GM23338 (cell line): Measurements from ENCODE around the gene PRDM1. TPM values are rescaled to one million over a fixed set of nuclear protein-coding genes. Genes with fewer than 3 reads are reported as not detected.
"Not testable (repeated sequence)": the region's sequence is repeated elsewhere in the genome, so short reads cannot be mapped to it uniquely, and the experiment has no call there.

ENCODE experiments used
- ATAC-seq: fragments of 200-7000 bp; cut with Tn5 transposase; 3 replicates; pipeline ENCODE4 v1.9.1; 2020
- DNase-seq: peaks from one replicate; pipeline ENCODE4 v3.0.0-alpha.2; 2015; ENCODE audit warnings: low spot score
- H2AFZ ChIP-seq: fragments of 200-600 bp; sonication (generic); 2 replicates; pipeline ENCODE4 v1.8.0; 2016; ENCODE audit warnings: antibody characterized with exemption, mild to moderate bottlenecking, moderate library complexity
- H3F3A ChIP-seq: fragments of 200-600 bp; sonication (generic); replicated peaks from 2 replicates; pipeline ENCODE4 v1.8.0; 2017; ENCODE audit warnings: antibody characterized with exemption, mixed run types, low read depth
- H3K27ac ChIP-seq: fragments of 200-600 bp; sonication (generic); 2 replicates; pipeline ENCODE4 v1.6.1; 2016; ENCODE audit warnings: low read depth
- H3K27me3 ChIP-seq: fragments of 200-600 bp; sonication (generic); 2 replicates; pipeline ENCODE4 v1.8.0; 2016; ENCODE audit warnings: mild to moderate bottlenecking, mixed run types, moderate library complexity; ENCODE audit not compliant: insufficient read depth
- H3K36me3 ChIP-seq: fragments of 200-600 bp; sonication (generic); 2 replicates; pipeline ENCODE4 v1.8.0; 2016; ENCODE audit warnings: mild to moderate bottlenecking; ENCODE audit not compliant: insufficient read depth
- H3K4me1 ChIP-seq: fragments of 200-600 bp; sonication (generic); 2 replicates; pipeline ENCODE4 v1.8.0; 2016; ENCODE audit warnings: mild to moderate bottlenecking, moderate library complexity; ENCODE audit not compliant: insufficient read depth
- H3K4me2 ChIP-seq: fragments of 200-600 bp; sonication (generic); 2 replicates; pipeline ENCODE4 v1.7.1; 2017; ENCODE audit warnings: mixed run types
- H3K4me3 ChIP-seq: fragments of 200-600 bp; sonication (generic); 2 replicates; pipeline ENCODE4 v1.6.1; 2016; ENCODE audit warnings: mixed run types
- H3K79me2 ChIP-seq: fragments of 200-600 bp; sonication (generic); replicated peaks from 2 replicates; pipeline ENCODE4 v1.8.0; 2017; ENCODE audit warnings: mild to moderate bottlenecking; ENCODE audit not compliant: insufficient read depth
- H3K9me2 ChIP-seq: fragments of 200-600 bp; sonication (generic); 2 replicates; pipeline ENCODE4 v1.8.0; 2017; ENCODE audit not compliant: insufficient read depth
- H4K20me1 ChIP-seq: fragments of 200-600 bp; sonication (generic); replicated peaks from 2 replicates; pipeline ENCODE4 v1.8.0; 2017; ENCODE audit warnings: mild to moderate bottlenecking; ENCODE audit not compliant: insufficient read depth
- H3K27ac Mint-ChIP-seq: 2 replicates; pipeline ENCODE4 v1.8.0; 2020; ENCODE audit warnings: inconsistent platforms, mild to moderate bottlenecking, moderate library complexity, mixed read lengths
- H3K27me3 Mint-ChIP-seq: 3 replicates; pipeline ENCODE4 v1.8.0; 2022; ENCODE audit warnings: low read depth, mild to moderate bottlenecking, moderate library complexity, mixed read lengths, inconsistent platforms; ENCODE audit not compliant: insufficient read depth, poor library complexity
- H3K36me3 Mint-ChIP-seq: 3 replicates; pipeline ENCODE4 v1.8.0; 2021; ENCODE audit warnings: low read depth, mild to moderate bottlenecking, inconsistent platforms, moderate library complexity, mixed read lengths
- H3K4me1 Mint-ChIP-seq: 3 replicates; pipeline ENCODE4 v1.8.0; 2020; ENCODE audit warnings: mild to moderate bottlenecking, inconsistent platforms, mixed read lengths
- H3K4me3 Mint-ChIP-seq: 3 replicates; pipeline ENCODE4 v1.8.0; 2021; ENCODE audit warnings: moderate library complexity, mild to moderate bottlenecking, inconsistent platforms, mixed read lengths
- H3K9me3 Mint-ChIP-seq: 3 replicates; pipeline ENCODE4 v1.8.0; 2020; ENCODE audit warnings: moderate library complexity, mild to moderate bottlenecking, inconsistent platforms, mixed read lengths
- CREB1 ChIP-seq: fragments of 250-450 bp; sonication (Bioruptor Pico); IDR thresholded peaks from 2 replicates; pipeline ENCODE4 v1.5.0; 2020; ENCODE audit warnings: low read depth, mild to moderate bottlenecking, moderate library complexity
- EZH2 ChIP-seq: fragments of 200-600 bp; sonication (generic); IDR thresholded peaks from one replicate; pipeline ENCODE4 v1.8.0; 2017; ENCODE audit warnings: antibody characterized with exemption, mild to moderate bottlenecking, low read depth; ENCODE audit not compliant: unreplicated experiment
- JUNB ChIP-seq: IDR thresholded peaks from one replicate; pipeline ENCODE4 v1.6.1; 2016; ENCODE audit warnings: antibody characterized with exemption; ENCODE audit not compliant: unreplicated experiment
- polyA plus RNA-seq: library from polyadenylated mRNA; unstranded; fragments of >200 nt; fragmentation: Nextera tagmentation; extraction: Ambion mirVana; gene quantifications from 2 replicates; pipeline ENCODE4 v1.2.1, GENCODE V29; 2016
- total RNA-seq: library from RNA; depleted of rRNA; stranded (reverse); fragments of >200 nt; shearing (Covaris generic); gene quantifications from 2 replicates; pipeline ENCODE4 v1.2.3, GENCODE V29; 2014
- TF ChIP-seq, protein P1 (sequence below): IDR thresholded peaks from one replicate; pipeline ENCODE4 v1.6.1; 2018; ENCODE audit warnings: antibody characterized with exemption; ENCODE audit not compliant: unreplicated experiment
- TF ChIP-seq, protein P2 (sequence below), 2 experiments: fragments of 200-600 bp in 1 of 2; sonication (generic) in 1 of 2; conservative IDR thresholded peaks; 2 replicates each; pipeline versions ENCODE4 v1.5.1 to v1.6.1; 2016 to 2017; ENCODE audit warnings: antibody characterized with exemption in 2 of 2, low read depth in 2 of 2, mild to moderate bottlenecking in 2 of 2, moderate library complexity in 1 of 2

PRDM1 gene
- total and polyA plus RNA-seq, 2 experiments from 2014 or later: 0.65 to 0.73 TPM

DNA sequence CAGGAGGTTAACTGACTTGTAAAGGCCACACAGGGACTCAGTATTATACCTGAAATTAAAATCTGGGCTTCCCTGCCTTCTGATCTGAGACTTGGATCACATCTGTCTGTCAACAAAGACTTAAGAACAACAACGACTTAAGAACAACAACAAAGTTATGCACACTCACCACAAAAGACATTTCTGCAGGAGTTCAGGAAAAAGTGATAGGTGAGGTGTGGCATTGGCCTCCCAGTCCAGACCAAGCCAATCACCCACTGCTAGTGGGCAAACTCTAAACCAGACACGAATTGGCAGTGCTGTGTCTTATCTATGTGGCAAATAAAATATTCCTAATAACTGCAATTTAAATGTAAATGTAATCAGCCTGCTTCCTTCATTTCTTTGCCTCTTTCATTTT lies 61.3 kb downstream of the PRDM1 start (continued):
- TF ChIP-seq, protein P1, sequence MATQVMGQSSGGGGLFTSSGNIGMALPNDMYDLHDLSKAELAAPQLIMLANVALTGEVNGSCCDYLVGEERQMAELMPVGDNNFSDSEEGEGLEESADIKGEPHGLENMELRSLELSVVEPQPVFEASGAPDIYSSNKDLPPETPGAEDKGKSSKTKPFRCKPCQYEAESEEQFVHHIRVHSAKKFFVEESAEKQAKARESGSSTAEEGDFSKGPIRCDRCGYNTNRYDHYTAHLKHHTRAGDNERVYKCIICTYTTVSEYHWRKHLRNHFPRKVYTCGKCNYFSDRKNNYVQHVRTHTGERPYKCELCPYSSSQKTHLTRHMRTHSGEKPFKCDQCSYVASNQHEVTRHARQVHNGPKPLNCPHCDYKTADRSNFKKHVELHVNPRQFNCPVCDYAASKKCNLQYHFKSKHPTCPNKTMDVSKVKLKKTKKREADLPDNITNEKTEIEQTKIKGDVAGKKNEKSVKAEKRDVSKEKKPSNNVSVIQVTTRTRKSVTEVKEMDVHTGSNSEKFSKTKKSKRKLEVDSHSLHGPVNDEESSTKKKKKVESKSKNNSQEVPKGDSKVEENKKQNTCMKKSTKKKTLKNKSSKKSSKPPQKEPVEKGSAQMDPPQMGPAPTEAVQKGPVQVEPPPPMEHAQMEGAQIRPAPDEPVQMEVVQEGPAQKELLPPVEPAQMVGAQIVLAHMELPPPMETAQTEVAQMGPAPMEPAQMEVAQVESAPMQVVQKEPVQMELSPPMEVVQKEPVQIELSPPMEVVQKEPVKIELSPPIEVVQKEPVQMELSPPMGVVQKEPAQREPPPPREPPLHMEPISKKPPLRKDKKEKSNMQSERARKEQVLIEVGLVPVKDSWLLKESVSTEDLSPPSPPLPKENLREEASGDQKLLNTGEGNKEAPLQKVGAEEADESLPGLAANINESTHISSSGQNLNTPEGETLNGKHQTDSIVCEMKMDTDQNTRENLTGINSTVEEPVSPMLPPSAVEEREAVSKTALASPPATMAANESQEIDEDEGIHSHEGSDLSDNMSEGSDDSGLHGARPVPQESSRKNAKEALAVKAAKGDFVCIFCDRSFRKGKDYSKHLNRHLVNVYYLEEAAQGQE: no peak
- TF ChIP-seq EZH2 (no peak), CREB1 (CRISPR knock-in tag) (no peak)
- TF ChIP-seq, protein P2, sequence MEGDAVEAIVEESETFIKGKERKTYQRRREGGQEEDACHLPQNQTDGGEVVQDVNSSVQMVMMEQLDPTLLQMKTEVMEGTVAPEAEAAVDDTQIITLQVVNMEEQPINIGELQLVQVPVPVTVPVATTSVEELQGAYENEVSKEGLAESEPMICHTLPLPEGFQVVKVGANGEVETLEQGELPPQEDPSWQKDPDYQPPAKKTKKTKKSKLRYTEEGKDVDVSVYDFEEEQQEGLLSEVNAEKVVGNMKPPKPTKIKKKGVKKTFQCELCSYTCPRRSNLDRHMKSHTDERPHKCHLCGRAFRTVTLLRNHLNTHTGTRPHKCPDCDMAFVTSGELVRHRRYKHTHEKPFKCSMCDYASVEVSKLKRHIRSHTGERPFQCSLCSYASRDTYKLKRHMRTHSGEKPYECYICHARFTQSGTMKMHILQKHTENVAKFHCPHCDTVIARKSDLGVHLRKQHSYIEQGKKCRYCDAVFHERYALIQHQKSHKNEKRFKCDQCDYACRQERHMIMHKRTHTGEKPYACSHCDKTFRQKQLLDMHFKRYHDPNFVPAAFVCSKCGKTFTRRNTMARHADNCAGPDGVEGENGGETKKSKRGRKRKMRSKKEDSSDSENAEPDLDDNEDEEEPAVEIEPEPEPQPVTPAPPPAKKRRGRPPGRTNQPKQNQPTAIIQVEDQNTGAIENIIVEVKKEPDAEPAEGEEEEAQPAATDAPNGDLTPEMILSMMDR (conservative IDR thresholded peaks at IDR 0.05; ENCODE audit: low read depth in 2 of 2): no peak

GRCh38 chr6:106149472-106150069 lies 63.4 kb downstream of the PRDM1 start:
- Histone ChIP-seq H4K20me1 (no peaks in the 10 kb centered on the region), H3K9me2 (no peaks in the 10 kb centered on the region), H3F3A (no peaks in the 10 kb centered on the region), H3K27me3 (no peaks in the 10 kb centered on the region), H3K4me1 (peaks cover 12% of the 10 kb centered on the region; the same call in 1 of the 2 replicates), H3K36me3 (no peaks in the 10 kb centered on the region), H2AFZ (no peak overlapping the region), H3K79me2 (no peaks in the 10 kb centered on the region), H3K27ac (no peak overlapping the region), H3K4me2 (no peak overlapping the region), H3K4me3 (no peak overlapping the region)
- DNase-seq (no peak), ATAC-seq (no peak)
- H3K4me1 Mint-ChIP-seq: peaks cover 17% of the 10 kb centered on the region
- no peaks in the 10 kb centered on the region for H3K9me3 Mint-ChIP-seq
- no peaks in the 10 kb centered on the region for H3K36me3 Mint-ChIP-seq
- no peak for TF ChIP-seq JUNB
- no peak overlapping the region for H3K4me3 Mint-ChIP-seq
- no peak overlapping the region; the same call in 1 of the 2 replicates for H3K27ac Mint-ChIP-seq
- H3K27me3 Mint-ChIP-seq: peaks cover 2% of the 10 kb centered on the region

- H3K27me3 Mint-ChIP-seq, H3K36me3 Mint-ChIP-seq, H3F3A ChIP-seq, DNase-seq, H4K20me1 ChIP-seq, H3K4me3 ChIP-seq, H3K9me3 Mint-ChIP-seq, H3K79me2 ChIP-seq, H3K27ac ChIP-seq, H3K4me3 Mint-ChIP-seq, H3K4me2 ChIP-seq, H3K9me2 ChIP-seq, H2AFZ ChIP-seq, H3K27me3 ChIP-seq, ATAC-seq, H3K27ac Mint-ChIP-seq, H3K36me3 ChIP-seq: not testable (repeated sequence)
- peaks cover 12% of the 10 kb centered on the region for H3K4me1 Mint-ChIP-seq
- peaks cover 16% of the 10 kb centered on the region for H3K4me1 ChIP-seq
Measured at GRCh38 chr6:106152476-106152875, 66.3 kb downstream of the PRDM1 start.
